ENCODE results near the gene LENG8. TPM values are rescaled to one million over a fixed set of nuclear protein-coding genes. Genes with fewer than 3 reads are reported as not detected.

Gene LENG8
- total and polyA plus RNA-seq, 2 of the 13 experiments (the other 11 are each of a cell fraction or from before 2014, with no cell fraction given), result 14.3 to 41.9 TPM

GRCh38 chr19:54420383-54421168 lies 28.4 kb upstream of the LENG8 start (continued):
- TF ChIP-seq PAXIP1 (CRISPR knock-in tag; conservative IDR thresholded peaks at IDR 0.05) (peak; percentile 83), DMAP1 (CRISPR knock-in tag; IDR thresholded peaks at IDR 0.05) (0 out of 2 replicates have a peak, but pooled peaks have one; percentile 30), NR1H2 (CRISPR knock-in tag; IDR thresholded peaks at IDR 0.05; ENCODE audit: borderline replicate concordance, low read depth) (no peak), TEF (CRISPR knock-in tag; IDR thresholded peaks at IDR 0.05) (no peak), CHD4 (IDR thresholded peaks at IDR 0.05; ENCODE audit: borderline replicate concordance, low read length) (no peak), ESRRA (CRISPR knock-in tag; IDR thresholded peaks at IDR 0.05; ENCODE audit: low read depth) (no peak), RORA (CRISPR knock-in tag; IDR thresholded peaks at IDR 0.05) (no peak), ZNF501 (CRISPR knock-in tag; IDR thresholded peaks at IDR 0.05) (no peak), SYNCRIP (IDR thresholded peaks at IDR 0.05; ENCODE audit: insufficient read depth, low read depth, low read length) (no peak), ZNF329 (CRISPR knock-in tag; IDR thresholded peaks at IDR 0.05; ENCODE audit: low read depth) (no peak), MAZ (IDR thresholded peaks at IDR 0.05; ENCODE audit: borderline replicate concordance, low read depth, low read length) (peak; percentile 71), MAZ (CRISPR knock-in tag; IDR thresholded peaks at IDR 0.05; ENCODE audit: low read depth) (peak; percentile 72), BCL6 (CRISPR knock-in tag; IDR thresholded peaks at IDR 0.05) (peak; percentile 39; the same call in 1 of the 2 replicates), ATF1 (CRISPR knock-in tag; IDR thresholded peaks at IDR 0.05) (no peak), ZUFSP (CRISPR knock-in tag; IDR thresholded peaks at IDR 0.05; ENCODE audit: borderline replicate concordance) (no peak), ZNF441 (CRISPR knock-in tag; IDR thresholded peaks at IDR 0.05; ENCODE audit: borderline replicate concordance) (no peak), ZNF850 (CRISPR knock-in tag; conservative IDR thresholded peaks at IDR 0.05) (no peak), ZNF281 (CRISPR knock-in tag; IDR thresholded peaks at IDR 0.05; ENCODE audit: borderline replicate concordance) (peak; percentile 89; the same call in 1 of the 2 replicates), CHCHD3 (CRISPR knock-in tag; IDR thresholded peaks at IDR 0.05) (no peak), YY1 (IDR thresholded peaks at IDR 0.05; ENCODE audit: insufficient read depth, insufficient replicate concordance, low read depth, low read length) (no peak), ZBTB7B (CRISPR knock-in tag; IDR thresholded peaks at IDR 0.05) (peak; percentile 84; the same call in 1 of the 2 replicates)

Measured in HepG2 (cell line).